Measurements from ENCODE around the gene FAM149A.
A peak's percentile ranks its signal among the peaks of the same experiment; 100 is the strongest.

FAM149A gene

GRCh38 chr4:186204686-186205085, 100.2 kb downstream of the FAM149A start:
- peak; percentile 9 for DNase-seq

DNA sequence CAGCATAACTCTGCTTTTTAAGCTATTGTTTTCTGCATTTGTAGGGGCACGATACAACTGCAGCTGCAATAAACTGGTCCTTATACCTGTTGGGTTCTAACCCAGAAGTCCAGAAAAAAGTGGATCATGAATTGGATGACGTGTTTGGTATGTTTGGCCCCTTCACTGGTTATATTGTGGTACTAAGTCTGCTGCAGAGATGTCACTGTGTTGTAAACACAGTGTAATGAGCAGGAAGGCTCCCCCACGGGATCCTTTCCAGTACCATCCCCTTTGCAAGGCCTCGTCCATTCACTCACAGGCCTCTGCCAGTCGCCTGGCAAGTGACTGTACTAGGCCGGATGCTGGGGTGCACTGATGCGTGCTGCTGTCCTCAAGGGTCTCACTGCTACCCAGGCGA, 100.7 kb downstream of the FAM149A start:
- DNase-seq, result no peak

DNA sequence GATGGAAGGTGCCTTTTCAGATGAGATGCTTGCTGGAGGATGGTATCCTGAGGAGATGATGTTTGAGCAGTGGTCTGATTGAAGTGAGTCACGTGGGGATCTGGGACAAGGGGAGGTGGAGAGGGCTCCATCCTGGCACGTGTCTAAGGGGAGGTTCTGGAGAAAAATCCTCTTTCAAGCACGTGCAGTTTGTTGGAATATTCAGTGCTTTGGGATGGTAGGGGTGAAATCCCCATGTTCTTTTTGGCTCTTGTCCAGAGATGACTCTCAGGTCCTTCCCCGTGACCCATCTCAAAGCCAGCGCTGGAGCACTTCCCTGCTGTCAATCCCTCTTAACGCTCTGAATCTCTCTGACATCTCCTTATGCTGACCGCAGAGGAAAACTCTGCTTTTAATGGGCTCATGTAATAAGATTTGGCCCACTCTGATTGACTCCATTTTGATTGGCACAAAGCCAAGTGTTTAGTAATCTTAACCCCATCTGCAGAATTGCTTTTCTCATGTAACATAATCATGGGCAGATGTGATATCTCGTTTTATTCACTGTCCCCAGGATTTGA, 112.0 kb downstream of the FAM149A start:
- no peak for DNase-seq

- DNase-seq, result no peak
These were observed 113.3 kb downstream of the FAM149A start for GRCh38 chr4:186217733-186218293.

DNA sequence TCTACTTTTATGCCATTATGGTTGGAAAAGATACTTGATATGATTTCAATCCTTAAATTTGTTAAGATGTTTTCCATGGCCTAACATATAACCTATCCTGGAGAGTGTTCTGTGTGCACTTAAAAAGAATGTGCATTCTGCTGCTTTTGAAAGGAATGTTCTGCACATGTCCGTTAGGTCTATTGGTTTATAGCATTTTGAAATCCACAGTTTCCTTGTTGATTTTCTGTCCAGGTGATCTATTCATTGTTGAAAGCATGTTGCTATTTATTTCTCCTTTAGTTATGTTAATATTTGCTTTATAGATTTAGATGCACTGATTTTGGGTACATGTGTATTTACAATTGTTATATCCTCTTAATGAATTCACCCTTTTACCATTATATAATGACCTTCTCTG, 117.1 kb downstream of the FAM149A start:
- DNase-seq, result no peak
